Right forelimb (tissue), 1 donor: ENCODE results near the gene CD59.
A peak's percentile ranks its signal among the peaks of the same experiment; 100 is the strongest.
"Not testable (repeated sequence)": the region's sequence is repeated elsewhere in the genome, so short reads cannot be mapped to it uniquely, and the experiment has no call there.

Source experiments
- DNase-seq: peaks from one replicate; pipeline ENCODE4 v3.0.0-alpha.2; 2018

CD59 gene

DNA sequence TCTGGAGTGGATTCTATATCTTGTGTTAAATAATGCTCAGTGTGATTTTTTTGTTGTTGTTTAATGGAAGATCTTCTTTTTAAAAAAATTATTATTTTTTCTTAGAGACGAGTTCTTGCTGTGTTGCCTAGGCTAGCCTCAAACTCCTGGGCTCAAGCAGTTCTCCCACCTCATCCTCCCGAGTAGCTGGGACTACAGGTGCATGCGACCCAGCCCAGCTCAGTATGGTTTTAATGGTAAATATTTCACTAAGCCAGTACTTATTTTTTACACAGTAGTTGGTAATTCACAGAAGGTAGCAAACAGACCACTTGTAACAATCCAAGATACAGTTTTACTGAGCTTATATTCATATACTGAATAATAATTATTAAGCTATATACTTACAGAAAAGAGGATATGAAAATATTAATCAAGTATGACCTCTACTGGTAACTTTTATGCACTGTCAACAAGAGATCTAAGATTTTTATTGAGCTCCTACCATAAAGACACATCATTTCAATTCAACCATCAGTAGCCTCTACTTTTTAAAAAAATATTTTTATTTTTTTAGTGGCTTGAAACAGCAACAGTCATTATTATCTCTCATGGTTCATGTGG is 6.1 kb upstream of the CD59 start:
- no peak for DNase-seq

DNA sequence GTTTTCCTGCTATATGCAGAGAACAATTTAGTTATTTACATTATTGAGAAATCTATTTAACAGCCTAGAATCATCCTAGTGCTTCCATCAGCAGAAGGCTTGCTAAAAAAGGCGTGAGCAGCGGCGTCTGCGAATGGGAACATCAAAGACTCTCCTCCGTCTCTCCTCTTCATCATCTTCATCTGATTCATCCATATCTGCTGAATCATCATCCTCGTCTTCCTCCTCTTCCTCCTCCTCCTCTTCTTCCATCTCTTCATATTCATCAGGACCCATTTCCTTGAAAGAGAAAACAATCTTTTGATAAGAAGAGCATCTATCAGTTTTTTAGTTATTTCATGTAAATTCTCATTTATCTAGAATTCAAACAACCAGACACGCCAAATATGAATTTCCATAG is 5.6 kb upstream of the CD59 start:
- no peak for DNase-seq

- no peak for DNase-seq
Observed at GRCh38 chr11:33737362-33737821, 1.2 kb upstream of the CD59 start.

DNA sequence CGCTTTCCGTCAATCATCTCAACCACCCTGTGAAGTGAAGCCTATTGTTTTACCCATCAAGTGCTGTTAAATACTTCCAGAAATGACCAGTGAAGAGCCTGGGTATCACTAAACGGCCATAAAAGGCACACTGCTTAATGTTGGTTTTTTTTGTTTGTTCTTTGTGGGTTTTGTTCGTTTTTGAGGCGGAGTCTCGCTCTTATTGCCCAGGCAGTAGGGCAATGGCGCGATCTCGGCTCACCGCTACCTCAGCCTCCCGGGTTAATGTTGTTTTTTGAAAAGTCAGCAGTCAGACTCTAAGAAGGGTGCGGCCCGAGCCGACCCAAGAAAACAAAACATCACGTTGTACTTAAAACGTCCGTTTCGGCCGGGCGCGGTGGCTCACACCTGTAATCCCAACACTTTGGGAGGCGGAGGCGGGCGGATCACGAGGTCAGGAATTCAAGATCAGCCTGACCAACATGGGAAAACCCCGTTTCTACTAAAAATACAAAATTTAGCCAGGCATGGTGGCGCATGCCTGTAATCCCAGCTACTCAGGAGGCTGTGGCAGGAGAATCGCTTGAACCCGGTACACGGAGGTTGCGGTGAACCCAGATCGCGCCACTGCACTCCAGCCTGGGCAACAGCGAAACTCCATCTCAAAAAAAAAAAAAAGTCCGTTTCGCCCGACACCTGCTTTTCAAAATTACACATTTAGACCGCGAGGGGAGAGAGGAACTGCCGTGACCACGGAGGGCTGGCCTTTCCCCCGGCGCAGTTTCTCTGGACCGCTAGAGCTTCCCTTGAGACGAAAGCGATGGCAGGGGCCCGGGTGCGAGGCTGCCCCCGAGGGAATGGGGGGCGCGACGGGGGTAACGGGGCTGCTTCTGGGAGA is 714 bp downstream of the CD59 start:
- DNase-seq = peak; percentile 60

GRCh38 chr11:33734441-33735270 is 1.6 kb downstream of the CD59 start:
- DNase-seq = peak; percentile 74

DNA sequence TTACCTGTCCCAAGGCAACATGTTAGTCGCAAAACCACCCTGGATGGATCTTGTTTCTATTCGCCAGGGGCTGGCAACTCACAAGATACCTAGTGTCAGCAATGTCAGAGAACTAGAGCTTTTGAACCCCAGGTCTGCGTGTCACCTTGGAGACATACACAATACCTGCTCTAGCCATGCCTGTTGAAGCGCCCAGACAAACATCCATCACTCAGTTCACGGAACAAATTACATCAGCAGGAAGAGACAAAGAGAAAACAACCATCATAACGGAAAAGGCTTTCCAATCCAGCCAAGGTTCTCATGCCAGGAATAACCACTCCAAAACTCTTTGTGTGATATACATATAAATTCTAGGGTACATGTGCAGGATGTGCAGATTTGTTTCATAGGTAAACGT is 2.2 kb downstream of the CD59 start:
- DNase-seq = no peak

- no peak for DNase-seq
Observed at GRCh38 chr11:33731723-33732531, 4.3 kb downstream of the CD59 start.

GRCh38 chr11:33730716-33731115 is 5.5 kb downstream of the CD59 start:
- no peak for DNase-seq

DNA sequence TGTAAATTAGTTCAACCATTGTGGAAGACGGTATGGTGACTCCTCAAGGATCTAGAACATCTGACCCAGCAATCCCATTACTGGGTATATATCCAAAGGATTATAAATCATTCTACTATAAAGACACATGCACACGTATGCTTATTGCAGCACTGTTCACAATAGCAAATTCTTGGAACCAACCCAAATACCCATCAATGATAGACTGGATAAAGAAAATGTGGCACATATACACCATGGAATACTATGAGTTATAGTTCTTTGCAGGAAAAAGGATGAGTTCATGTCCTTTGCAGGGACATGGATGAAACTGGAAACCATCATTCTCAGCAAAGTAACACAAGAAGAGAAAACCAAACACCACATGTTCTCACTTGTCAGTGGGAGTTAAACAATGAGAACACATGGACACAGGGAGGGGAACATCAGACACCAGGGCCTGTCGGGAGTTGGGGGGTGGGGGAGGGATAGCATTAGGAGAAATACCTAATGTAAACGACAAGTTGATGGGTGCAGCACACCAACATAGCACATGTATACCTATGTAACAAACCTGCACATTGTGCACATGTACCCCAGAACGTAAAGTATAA is 7.1 kb downstream of the CD59 start:
- not testable (repeated sequence) for DNase-seq

- not testable (repeated sequence) for DNase-seq
Observed at GRCh38 chr11:33727539-33727938, 8.7 kb downstream of the CD59 start.

DNA sequence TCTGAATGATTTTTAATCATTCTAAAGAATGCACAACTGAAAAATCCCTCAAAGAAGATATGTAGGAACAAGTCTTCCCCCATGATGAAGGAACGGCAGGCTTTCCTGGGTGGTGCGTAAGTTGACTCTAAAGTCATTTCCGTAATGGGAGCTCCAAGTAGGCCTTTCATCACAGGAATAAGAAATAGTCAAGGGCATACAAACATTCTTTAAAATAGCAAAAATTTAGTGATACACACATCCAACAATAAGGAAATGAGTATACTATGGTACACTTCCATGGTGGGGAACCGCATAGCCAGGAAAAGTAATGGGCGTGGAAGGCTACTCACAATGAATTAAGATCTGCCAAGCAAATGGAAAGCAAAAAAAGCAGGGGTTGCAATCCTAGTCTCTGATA is 10.7 kb downstream of the CD59 start:
- DNase-seq = no peak

DNA sequence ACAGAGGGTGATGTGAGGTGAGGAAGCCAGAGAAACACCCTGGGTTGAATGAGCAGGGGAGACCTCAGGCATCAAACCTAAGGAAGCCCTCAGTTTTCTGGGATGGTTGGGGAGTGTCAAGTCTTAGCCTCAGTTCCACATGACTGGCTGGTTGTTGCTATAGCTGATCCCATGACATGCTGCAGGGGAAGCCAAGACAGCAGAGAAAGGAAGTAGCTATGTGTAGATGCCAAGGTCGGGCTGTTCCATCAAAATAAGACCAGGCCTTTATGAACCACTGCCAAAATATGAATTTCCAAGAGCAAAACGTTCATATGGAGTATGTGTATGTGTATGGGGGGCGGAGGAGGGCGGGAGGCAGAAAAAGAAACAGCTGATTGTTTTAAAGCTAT is 11.6 kb downstream of the CD59 start:
- no peak for DNase-seq

GRCh38 chr11:33723238-33723881 is 12.9 kb downstream of the CD59 start:
- no peak for DNase-seq

GRCh38 chr11:33722590-33723234 is 13.5 kb downstream of the CD59 start:
- no peak for DNase-seq

DNA sequence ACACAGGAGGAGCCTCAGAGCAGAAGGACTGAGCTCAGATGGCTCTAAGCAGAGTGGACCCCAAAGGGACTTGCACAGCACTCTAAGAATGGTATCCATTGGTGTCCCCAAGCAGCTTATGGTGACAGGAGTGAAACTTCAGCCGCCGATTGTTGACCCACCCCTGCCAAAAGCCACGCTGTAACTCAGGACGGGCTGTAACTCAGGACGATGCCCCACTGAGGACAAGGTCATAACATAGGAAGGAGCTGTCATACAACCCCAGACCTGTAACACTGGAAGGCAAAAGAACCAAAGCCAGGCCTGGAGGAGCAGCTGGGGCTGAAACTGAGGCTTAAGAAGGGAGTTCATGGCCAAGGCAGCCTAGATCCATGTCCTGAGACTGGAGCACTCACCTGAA is 14.2 kb downstream of the CD59 start:
- no peak for DNase-seq

DNA sequence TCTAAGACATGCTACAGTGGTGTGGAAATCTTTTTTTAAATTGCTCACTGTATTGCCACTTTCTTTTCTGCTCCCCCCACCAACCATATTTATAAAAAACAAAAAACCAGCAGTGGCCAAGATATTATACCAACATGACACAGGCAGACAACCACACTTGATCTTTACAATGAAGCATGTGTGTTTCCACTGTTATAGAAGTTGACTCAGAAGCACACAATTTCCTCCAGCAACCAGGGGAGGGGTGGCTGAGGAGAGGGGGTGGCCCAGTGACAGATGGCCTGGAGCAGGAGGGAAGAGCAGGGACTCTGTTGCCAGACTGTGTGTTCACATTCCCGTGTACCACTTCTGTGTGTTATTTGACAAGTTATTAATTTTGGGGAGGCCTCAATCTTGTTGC is 14.8 kb downstream of the CD59 start:
- no peak for DNase-seq

DNA sequence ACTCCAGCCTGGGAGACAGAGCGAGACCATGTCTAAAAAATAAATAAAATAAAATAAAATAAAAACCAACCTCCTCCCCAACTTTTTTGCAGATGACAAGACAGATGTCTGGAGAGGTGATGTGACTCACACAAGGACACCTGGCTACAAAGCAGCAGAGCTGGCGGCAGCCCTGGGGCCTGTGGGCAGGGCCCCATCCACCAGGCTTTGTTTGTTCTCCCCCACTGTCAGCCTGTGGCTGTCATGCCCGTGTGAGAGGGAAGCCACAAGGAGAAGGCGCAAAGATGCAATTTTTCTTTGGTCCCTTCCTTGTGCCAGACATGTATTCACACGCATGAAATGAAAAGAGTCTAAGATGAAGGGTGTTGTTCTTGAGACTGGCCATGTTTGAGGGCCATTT is 16.6 kb downstream of the CD59 start:
- DNase-seq = no peak

- peak; percentile 6 for DNase-seq
Observed at GRCh38 chr11:33718440-33718839, 17.8 kb downstream of the CD59 start.

DNA sequence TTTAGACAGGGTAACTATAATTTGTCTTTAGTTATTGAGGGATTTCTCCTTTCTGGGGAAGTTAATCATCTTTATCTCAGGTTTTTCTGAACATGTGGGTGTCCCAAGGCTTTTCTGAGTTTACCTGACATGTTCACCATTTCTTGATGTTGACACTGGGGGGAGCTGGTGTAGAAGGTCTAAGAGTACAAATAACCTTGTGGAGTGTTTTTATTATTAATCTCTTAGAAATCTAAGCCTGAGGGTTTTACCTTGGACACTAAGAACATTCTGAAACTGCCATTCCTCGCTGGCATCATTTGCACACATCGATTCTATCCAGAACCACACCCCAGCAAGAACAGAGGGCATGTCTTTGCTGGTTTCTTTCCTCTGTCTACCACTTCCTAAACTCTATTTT is 20.0 kb downstream of the CD59 start:
- DNase-seq = peak; percentile 25

- no peak for DNase-seq
Observed at GRCh38 chr11:33713856-33714398, 22.3 kb downstream of the CD59 start.
